Heart left ventricle (tissue), 13 donors: ENCODE data around the gene CHN1.

ENCODE experiments used
- POLR2A ChIP-seq, 2 donors: fragments of 450-650 bp; IDR thresholded peaks; one replicate each; pipeline ENCODE4 v1.6.1; 2017; ENCODE audit warnings: antibody characterized with exemption in 2 of 2, mild to moderate bottlenecking in 2 of 2, moderate library complexity in 2 of 2
- TF ChIP-seq, protein P1 (sequence below), 12 donors: fragments of 200-600 bp; sonication (generic) in 4 of 12; IDR thresholded peaks; one replicate each; pipeline versions ENCODE4 v1.5.0 to v1.8.0; 2018 to 2022; ENCODE audit warnings: antibody characterized with exemption in 12 of 12, mild to moderate bottlenecking in 5 of 12
- donor health status: ischemic (EF 13 %, LVEDD 7.1; RV severe dilation, severe dysfunction).
- donor health status: DM: no; HTN: yes; CAD: no.
- donor health status: DM: no; HTN: no; CAD: no.
- donor health status: ischemic (EF 25% LVEDD 6.9; RV normal size, moderate dysfunction).
- donor health status: ischemic (EF 25% LVEDD 5.7; RV mildly dilated, moderate dysfunction).
- donor health status: ischemic (EF 35%, LVEDD 5.7; RV mildly dilated, moderate dysfunction).
- donor health status: nonischemic (EF 11% LVEDD 7.7; RV severe dilation, severe dysfunction).
- donor health status: DM: yes; HTN: yes; CAD: no.
- donor health status: PGD.
- donor health status: ischemic (EF 29% LVEDD 5.4; RV normal size, mild dysfunction).
- donor health status: nonischemic (EF 23%, LVEDD 6.1; RV moderate dilation, normal function).

DNA sequence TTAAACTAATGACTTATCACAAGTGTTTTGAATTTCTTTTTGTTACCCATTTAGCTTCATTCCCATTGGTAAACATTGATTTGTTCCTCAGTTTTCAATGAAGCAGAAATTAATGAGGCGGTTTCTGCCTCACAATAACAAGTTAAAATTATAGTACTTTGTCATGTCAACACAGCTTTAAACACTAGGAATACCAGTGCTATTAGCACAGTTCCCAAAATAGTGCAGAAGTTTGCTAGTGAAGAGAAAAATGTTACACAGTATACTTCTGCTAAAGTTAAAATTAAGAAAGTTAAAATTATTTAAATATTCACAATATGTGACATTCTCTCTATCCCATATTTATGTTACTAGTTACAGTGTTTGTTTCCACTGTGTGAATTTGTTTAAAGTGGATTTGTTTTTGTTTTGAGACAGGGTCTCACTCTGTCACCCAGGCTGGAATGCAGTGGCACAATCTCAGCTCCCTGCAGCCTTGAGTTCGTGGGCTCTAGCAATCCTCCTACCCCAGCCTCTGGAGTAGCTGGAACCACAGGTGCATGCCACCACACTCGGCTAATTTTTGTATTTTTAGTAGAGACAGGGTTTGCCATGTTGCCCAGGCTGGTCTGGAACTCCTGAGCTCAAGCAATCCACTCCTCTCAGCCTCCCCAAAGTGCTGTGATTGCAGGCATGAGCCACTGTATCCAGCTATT, 3.8 kb upstream of the CHN1 start:
- TF ChIP-seq, protein P1, sequence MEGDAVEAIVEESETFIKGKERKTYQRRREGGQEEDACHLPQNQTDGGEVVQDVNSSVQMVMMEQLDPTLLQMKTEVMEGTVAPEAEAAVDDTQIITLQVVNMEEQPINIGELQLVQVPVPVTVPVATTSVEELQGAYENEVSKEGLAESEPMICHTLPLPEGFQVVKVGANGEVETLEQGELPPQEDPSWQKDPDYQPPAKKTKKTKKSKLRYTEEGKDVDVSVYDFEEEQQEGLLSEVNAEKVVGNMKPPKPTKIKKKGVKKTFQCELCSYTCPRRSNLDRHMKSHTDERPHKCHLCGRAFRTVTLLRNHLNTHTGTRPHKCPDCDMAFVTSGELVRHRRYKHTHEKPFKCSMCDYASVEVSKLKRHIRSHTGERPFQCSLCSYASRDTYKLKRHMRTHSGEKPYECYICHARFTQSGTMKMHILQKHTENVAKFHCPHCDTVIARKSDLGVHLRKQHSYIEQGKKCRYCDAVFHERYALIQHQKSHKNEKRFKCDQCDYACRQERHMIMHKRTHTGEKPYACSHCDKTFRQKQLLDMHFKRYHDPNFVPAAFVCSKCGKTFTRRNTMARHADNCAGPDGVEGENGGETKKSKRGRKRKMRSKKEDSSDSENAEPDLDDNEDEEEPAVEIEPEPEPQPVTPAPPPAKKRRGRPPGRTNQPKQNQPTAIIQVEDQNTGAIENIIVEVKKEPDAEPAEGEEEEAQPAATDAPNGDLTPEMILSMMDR (IDR thresholded peaks at IDR 0.05): no peak
- no peak for TF ChIP-seq POLR2A (IDR thresholded peaks at IDR 0.05)
